Stimulated activated CD4-positive, alpha-beta T cell treated with anti-CD3 and anti-CD28 coated beads, Interleukin-12 subunit alpha, Interleukin-12 subunit beta, amount 100 ng/mL, for 4 hours (primary cell): Measurements from ENCODE around the gene AOPEP.
"Not testable (repeated sequence)": the region's sequence is repeated elsewhere in the genome, so short reads cannot be mapped to it uniquely, and the experiment has no call there.

Experiments used
- DNase-seq: peaks from one replicate; pipeline ENCODE4 v3.0.0-alpha.2; 2020

Gene AOPEP

DNA sequence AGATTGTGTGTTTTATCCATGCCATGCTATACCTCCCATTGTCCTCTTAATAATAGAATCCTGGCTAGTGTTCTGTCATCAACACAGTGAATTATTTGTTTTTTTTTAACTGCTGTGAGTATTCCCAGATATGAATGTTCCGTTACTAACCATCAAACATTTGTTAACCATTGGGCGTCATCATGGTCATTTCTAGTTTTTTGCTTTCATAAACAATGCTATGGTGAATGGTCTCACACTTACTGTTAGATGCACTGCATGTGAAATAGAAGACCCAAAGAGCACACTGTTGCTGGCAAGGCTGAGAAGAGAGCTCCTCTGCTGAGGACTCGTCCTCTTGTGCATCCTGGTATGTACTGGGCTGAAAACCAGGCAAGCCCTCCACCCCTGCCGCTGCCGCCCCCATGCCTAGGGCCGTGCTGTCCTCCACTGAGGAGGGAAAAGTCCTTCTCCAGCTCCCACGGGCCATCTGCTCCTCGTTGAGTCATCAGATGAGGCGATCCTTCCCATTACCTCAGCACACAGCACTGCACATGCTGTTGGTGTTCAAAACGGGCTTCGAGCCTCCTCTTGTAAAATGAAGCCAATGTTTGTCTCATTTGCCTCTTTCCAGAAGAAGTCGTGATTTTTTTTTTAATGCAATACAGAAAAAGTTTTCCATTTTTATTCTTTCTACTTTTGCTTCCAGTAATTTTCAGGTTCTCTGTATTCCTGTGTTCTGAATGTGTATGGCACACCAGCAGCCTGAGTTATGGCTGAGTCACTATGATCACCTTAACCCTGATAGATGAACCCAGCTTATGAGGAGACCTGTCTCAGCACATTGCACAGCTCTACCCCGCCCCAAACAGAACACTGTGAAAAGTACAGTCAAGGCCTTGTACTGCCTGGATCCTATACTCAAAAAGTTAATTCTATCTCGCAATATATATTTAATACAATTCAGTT, 219.0 kb downstream of the AOPEP start:
- DNase-seq, result no peak

GRCh38 chr9:94946256-94946655, 219.8 kb downstream of the AOPEP start:
- DNase-seq, result no peak

DNA sequence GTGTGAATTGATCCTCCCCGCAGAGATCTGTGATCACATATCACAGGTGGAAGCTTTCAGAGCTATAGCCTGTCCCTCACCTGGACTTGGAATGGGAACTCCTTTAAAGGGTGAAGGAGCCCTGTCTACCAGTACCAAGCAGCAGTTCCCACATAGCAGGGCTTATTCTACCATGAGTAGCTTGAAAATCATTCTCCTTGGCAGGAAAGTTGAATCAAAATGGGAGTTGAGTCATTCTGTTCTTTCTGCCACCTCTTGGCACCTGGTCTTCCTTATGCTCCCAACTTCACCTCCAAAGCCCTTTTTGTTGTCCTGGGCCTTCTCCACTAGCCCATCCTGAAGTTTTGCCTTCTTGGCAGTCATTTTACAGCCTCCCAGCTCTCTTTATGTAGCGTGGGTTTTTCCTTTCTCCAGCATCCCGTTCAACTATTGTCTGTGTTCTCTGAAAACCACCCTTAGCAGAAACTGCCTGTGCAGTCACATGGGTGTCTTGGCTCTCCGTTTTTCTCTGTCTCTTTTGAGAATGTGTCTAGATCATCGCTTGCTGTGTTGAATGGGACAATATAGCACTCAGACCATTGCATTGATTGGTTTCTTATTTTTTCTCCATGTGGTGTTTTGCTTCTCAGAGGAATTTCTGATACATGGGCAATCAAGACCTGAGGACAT, 222.2 kb downstream of the AOPEP start:
- no peak for DNase-seq

DNA sequence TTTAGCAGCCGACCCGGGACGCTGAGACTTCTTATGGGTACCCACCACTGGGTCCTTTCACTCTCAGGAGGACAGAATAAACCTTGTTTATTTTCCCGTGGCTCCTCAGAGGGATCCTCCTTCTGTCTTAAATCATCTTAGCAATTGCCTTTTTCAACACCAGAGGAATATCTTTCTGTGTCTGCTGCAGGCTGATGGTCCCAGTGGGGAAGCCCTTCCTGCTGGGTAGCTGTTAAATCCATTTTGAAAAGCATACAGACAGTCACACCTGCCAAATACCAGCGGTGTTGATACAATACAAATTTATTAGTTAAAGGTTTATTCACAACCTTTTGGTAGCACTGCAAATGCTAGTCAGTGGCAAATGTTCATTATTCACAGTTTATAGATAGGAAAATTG, 222.9 kb downstream of the AOPEP start:
- no peak for DNase-seq

GRCh38 chr9:94950040-94950578, 223.6 kb downstream of the AOPEP start:
- no peak for DNase-seq

- DNase-seq, result no peak
Measured at GRCh38 chr9:94950579-94951323, 224.3 kb downstream of the AOPEP start.

- DNase-seq, result no peak
Measured at GRCh38 chr9:94951324-94952135, 225.0 kb downstream of the AOPEP start.

DNA sequence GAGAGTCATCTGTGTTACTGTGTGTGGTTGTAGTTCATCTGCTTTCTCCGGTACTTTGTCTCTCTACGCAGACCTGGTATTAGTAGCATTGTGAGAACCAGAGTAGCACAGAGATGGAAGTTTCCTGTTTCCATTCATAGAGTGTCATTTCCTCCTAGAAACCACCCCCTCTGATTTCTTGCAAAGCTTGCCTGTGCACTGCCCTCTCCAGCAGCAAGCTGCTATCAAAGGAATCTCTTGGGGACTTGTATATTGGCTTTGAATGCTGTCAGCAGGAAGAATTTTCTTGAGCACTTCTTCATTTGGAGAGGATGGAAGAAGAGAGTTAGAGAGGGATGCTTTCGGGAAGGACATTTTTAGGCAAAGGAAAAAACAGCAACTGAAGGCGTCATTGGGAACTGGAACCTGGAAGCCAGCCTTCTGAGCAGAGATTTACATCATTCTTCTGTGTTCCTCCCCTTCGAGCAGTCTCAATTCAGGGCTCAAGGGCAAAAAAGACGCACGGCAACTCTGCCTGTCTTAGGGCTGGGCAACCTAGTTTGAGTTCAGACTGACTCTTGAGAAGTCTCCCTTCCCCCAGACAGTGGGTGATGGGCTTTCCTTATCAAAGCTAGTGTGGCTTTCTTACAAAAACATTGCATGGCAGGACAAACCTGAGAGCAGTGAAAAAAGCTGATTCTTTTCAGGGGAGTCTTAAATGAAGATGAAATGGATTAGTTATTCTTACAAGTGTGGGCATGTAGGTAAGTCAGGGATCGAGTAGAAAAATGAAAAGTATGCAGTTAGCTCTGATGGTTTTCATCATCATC, 226.3 kb downstream of the AOPEP start:
- DNase-seq, result no peak

DNA sequence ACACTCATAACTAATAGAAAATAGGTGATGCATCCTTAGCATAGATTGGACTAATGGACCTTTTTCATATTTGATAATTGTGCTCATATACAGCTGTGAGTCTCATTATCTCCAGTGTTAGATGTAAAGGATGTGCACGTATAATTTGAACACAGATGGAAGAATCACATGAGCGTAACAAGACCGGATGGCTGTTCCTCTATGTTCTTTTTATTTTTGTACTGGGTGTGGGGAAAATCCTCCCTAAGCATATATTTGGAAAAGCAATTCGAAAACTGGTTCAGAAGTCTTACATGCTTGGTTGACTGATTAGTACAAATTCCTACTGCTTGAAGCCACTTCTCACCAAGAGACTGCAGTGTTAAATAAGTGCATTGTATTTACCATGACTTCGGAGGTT, 230.2 kb downstream of the AOPEP start:
- no peak for DNase-seq

- no peak for DNase-seq
Measured at GRCh38 chr9:94960964-94961363, 234.5 kb downstream of the AOPEP start.

- no peak for DNase-seq
Measured at GRCh38 chr9:94961870-94962269, 235.4 kb downstream of the AOPEP start.

- not testable (repeated sequence) for DNase-seq
Measured at GRCh38 chr9:94965631-94966030, 239.1 kb downstream of the AOPEP start.

GRCh38 chr9:94966046-94966445, 239.5 kb downstream of the AOPEP start:
- DNase-seq, result not testable (repeated sequence)

DNA sequence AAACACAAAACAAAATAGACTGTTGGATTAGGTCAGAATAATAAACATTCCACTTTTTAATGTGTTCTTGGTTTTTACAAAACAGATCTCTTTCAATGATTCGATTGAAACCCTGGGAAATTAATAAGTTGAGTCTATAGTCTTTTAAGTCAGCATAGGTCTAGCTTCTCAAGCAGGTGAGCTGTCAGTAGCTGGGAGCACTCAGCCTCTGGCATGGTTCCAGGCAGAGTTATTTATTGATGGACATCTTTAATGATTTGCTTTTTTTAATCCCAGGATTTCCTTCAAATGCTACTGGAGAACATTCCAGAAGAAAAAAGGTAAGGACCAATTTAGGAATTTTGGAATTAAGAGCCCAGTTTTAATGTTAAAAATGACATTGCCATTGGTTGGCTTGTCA, 241.0 kb downstream of the AOPEP start:
- no peak for DNase-seq

- no peak for DNase-seq
Measured at GRCh38 chr9:94971378-94972131, 245.1 kb downstream of the AOPEP start.

DNA sequence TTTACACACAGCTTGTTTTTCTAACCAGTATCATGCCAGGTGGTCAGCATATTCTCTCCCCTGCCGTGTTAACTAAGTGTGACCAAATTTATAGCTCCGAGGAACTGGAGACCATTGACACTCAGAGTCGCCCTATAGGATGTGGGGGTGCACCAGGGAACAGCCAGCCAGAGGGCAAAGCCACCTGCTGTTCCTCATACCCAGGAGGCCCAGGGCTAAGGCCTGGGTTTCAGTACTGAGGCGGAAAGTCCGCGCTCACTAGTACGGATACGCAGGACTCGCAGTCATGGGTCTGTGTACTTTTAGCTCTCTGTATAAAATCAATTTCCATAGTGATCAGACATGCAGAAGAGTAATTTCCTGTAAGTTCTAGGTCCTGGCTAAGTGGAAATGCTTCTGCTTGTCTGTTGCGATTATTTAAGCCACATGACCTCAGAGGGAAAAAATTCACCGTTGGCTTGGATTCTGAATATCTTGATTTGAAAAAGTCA, 247.0 kb downstream of the AOPEP start:
- no peak for DNase-seq

DNA sequence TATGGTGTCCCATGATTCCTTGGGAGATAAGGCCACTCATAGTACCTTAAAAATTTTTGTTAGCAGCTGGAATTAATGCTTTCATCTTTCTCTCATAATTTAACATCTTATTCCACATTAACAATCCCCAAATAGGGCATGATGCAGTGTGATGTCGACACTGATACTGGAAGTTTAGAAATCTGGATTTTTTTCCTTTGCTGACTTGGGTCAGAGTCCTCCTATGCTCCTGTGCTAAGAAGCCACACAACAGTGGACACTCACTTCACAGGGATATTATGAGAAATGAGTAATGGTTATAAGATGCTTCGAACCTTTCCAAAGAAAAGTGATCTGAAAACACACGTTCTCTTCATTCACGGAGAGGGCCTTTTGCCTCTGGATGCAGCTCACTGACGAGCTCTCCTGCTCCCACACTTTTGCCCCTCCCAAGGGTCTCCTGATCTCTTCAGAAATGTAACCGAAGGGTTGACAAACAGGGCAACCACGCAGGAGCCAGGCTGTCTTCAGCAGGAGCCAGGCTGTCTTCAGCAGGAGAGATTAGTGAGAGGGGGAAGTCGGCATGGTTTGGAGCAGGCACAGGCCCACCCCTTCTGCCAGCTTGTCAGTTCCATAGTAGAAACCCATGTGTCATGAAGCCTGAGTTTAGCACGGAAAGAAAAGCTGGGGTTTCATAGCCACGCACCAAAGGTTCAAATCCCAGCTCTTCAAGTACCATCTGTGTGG, 247.8 kb downstream of the AOPEP start:
- DNase-seq, result no peak

- DNase-seq, result no peak
Measured at GRCh38 chr9:94975480-94975879, 249.0 kb downstream of the AOPEP start.

- no peak for DNase-seq
Measured at GRCh38 chr9:94976077-94976476, 249.6 kb downstream of the AOPEP start.

- no peak for DNase-seq
Measured at GRCh38 chr9:94977416-94977815, 250.9 kb downstream of the AOPEP start.
